ENCODE results near the gene ADAMTS8. TPM values are rescaled to one million over a fixed set of nuclear protein-coding genes. Genes with fewer than 3 reads are reported as not detected.

ADAMTS8 gene
- total and polyA plus RNA-seq, 9 of the 15 experiments (the other 6 are each of a cell fraction or from before 2014, with no cell fraction given) = not detected

DNA sequence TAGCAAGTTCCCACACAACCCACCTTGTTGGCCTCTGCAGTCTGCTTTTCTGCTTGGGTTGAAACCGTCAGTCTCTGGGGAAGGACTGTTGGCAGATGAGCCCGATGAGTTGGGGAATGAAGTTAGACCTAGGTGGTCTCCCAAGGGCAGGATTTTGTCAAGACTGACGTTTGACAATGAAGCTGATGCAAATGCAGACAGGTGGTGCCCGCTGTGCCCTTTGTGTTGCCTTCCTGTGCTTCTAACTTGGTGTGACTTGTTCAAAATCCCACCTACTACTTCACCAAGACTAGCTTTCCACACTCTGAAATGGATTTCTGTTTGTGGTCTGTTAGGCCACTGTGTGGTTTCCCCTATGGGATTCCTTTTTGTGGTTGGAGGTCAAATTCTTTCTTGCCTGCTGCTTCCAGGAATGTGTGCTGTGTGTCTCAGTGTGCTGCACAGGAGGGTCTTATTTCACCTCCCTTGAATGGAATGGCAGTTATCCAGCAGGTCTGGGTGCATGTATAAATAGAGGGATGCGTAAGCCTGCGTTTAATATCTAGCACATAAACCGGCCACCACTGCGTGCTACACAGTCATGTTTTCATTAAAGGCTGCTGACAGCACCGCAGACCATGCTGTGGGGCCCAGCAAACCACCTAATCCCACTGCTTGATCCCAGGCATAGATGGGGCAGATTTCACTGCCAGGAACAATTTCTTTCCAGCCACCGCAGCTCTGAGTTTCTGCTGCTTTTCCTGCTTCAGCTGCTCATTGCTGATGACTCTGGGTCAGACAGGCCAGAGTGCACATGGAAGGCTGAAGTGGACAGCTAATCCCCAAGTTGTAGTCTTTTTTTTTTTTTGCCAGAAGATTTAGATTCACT is 44.8 kb downstream of the ADAMTS8 start:
- POLR2A ChIA-PET = interaction anchor here (0.6 to 0.7 kb wide), 4 partner anchors 13 to 1042 kb away, joined by 3 to 5 read pairs (median 4); no protein-coding TSS in a partner anchor
- TF ChIP-seq ILK (tag; IDR thresholded peaks at IDR 0.05; ENCODE audit: borderline replicate concordance, low read depth) (no peak), FOXA3 (CRISPR knock-in tag; conservative IDR thresholded peaks at IDR 0.05 in 1 of 2, IDR thresholded peaks at IDR 0.05 in 1 of 2) (no peak), RBFOX2 (IDR thresholded peaks at IDR 0.05; ENCODE audit: low read depth, low read length) (no peak), SP1 (CRISPR knock-in tag; IDR thresholded peaks at IDR 0.05) (no peak), SREBF1 (IDR thresholded peaks at IDR 0.05; ENCODE audit: borderline replicate concordance, low read depth, low read length) (no peak), MCM2 (IDR thresholded peaks at IDR 0.05; ENCODE audit: low read depth) (no peak), ZBTB8A (IDR thresholded peaks at IDR 0.05; ENCODE audit: partially characterized antibody) (no peak), NELFE (IDR thresholded peaks at IDR 0.05; ENCODE audit: insufficient read depth, insufficient read length) (no peak)
- TF ChIP-seq, protein P1, sequence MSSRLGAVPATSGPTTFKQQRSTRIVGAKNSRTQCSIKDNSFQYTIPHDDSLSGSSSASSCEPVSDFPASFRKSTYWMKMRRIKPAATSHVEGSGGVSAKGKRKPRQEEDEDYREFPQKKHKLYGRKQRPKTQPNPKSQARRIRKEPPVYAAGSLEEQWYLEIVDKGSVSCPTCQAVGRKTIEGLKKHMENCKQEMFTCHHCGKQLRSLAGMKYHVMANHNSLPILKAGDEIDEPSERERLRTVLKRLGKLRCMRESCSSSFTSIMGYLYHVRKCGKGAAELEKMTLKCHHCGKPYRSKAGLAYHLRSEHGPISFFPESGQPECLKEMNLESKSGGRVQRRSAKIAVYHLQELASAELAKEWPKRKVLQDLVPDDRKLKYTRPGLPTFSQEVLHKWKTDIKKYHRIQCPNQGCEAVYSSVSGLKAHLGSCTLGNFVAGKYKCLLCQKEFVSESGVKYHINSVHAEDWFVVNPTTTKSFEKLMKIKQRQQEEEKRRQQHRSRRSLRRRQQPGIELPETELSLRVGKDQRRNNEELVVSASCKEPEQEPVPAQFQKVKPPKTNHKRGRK (tag; IDR thresholded peaks at IDR 0.05) = no peak
- TF ChIP-seq, protein P2, sequence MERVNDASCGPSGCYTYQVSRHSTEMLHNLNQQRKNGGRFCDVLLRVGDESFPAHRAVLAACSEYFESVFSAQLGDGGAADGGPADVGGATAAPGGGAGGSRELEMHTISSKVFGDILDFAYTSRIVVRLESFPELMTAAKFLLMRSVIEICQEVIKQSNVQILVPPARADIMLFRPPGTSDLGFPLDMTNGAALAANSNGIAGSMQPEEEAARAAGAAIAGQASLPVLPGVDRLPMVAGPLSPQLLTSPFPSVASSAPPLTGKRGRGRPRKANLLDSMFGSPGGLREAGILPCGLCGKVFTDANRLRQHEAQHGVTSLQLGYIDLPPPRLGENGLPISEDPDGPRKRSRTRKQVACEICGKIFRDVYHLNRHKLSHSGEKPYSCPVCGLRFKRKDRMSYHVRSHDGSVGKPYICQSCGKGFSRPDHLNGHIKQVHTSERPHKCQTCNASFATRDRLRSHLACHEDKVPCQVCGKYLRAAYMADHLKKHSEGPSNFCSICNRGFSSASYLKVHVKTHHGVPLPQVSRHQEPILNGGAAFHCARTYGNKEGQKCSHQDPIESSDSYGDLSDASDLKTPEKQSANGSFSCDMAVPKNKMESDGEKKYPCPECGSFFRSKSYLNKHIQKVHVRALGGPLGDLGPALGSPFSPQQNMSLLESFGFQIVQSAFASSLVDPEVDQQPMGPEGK (CRISPR knock-in tag; IDR thresholded peaks at IDR 0.05; ENCODE audit: borderline replicate concordance) = no peak
- TF ChIP-seq, protein P3, sequence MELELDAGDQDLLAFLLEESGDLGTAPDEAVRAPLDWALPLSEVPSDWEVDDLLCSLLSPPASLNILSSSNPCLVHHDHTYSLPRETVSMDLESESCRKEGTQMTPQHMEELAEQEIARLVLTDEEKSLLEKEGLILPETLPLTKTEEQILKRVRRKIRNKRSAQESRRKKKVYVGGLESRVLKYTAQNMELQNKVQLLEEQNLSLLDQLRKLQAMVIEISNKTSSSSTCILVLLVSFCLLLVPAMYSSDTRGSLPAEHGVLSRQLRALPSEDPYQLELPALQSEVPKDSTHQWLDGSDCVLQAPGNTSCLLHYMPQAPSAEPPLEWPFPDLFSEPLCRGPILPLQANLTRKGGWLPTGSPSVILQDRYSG (tag; conservative IDR thresholded peaks at IDR 0.05; ENCODE audit: low read depth) = no peak
- TF ChIP-seq, protein P4, sequence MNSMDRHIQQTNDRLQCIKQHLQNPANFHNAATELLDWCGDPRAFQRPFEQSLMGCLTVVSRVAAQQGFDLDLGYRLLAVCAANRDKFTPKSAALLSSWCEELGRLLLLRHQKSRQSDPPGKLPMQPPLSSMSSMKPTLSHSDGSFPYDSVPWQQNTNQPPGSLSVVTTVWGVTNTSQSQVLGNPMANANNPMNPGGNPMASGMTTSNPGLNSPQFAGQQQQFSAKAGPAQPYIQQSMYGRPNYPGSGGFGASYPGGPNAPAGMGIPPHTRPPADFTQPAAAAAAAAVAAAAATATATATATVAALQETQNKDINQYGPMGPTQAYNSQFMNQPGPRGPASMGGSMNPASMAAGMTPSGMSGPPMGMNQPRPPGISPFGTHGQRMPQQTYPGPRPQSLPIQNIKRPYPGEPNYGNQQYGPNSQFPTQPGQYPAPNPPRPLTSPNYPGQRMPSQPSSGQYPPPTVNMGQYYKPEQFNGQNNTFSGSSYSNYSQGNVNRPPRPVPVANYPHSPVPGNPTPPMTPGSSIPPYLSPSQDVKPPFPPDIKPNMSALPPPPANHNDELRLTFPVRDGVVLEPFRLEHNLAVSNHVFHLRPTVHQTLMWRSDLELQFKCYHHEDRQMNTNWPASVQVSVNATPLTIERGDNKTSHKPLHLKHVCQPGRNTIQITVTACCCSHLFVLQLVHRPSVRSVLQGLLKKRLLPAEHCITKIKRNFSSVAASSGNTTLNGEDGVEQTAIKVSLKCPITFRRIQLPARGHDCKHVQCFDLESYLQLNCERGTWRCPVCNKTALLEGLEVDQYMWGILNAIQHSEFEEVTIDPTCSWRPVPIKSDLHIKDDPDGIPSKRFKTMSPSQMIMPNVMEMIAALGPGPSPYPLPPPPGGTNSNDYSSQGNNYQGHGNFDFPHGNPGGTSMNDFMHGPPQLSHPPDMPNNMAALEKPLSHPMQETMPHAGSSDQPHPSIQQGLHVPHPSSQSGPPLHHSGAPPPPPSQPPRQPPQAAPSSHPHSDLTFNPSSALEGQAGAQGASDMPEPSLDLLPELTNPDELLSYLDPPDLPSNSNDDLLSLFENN (IDR thresholded peaks at IDR 0.05; ENCODE audit: low read depth in 2 of 2, low read length in 2 of 2) = no peak

More for the DNA sequence above, 44.8 kb downstream of the ADAMTS8 start:
- no peak overlapping the region for H3K9ac ChIP-seq (ENCODE audit: insufficient read depth in 1 of 2, low read depth in 2 of 2, low read length in 2 of 2)
- no peak overlapping the region for H3K4me2 ChIP-seq (ENCODE audit: insufficient read depth, low read length)
- DNase-seq (ENCODE audit: extremely low read depth in 1 of 4, low spot score in 3 of 4) (no peak), FAIRE-seq (no peak), ATAC-seq (no peak)
- intact Hi-C loops (cut with micrococcal nuclease) (no loop called here), in situ Hi-C loops (cut with MboI) (no loop called here)
- no TSS peak for BruUV-seq (replicated peaks)
- no peaks in the 10 kb centered on the region for H4K20me1 ChIP-seq (replicated peaks; ENCODE audit: control insufficient read depth, insufficient read depth, low read length)
- H3K4me1 ChIP-seq (replicated peaks in 1 of 2; ENCODE audit: control insufficient read depth in 2 of 2, insufficient read depth in 2 of 2, low read length in 2 of 2) = no peaks in the 10 kb centered on the region
- H3K36me3 ChIP-seq (ENCODE audit: control insufficient read depth, insufficient read depth, low read length) = no peaks in the 10 kb centered on the region
- H3K27me3 ChIP-seq (ENCODE audit: control insufficient read depth in 2 of 2, insufficient read depth in 2 of 2, low read length in 2 of 2) = peaks cover 9 to 39% of the 10 kb centered on the region in 2 experiments
- no peak overlapping the region for H3K27ac ChIP-seq (ENCODE audit: extremely low read depth, low read depth, low read length)
- CTCF ChIA-PET (ENCODE audit: low intra/inter-chr PET ratio) = no interaction called here
- no peaks in the 10 kb centered on the region for H3K79me2 ChIP-seq (ENCODE audit: control insufficient read depth, insufficient read depth, low read length)
- no peak overlapping the region for H3K4me3 ChIP-seq
- no peaks in the 10 kb centered on the region for H3K9me1 ChIP-seq (ENCODE audit: control insufficient read depth, insufficient read depth, low read length)
- H3K9me3 ChIP-seq (replicated peaks; ENCODE audit: control insufficient read depth, insufficient read depth, low read depth, low read length) = no peaks in the 10 kb centered on the region
- no peak overlapping the region for H2AFZ ChIP-seq (ENCODE audit: low read depth, low read length)
- 0% methylated on average over 10 of the region's 10 CpGs for WGBS (ENCODE audit: insufficient coverage, low coverage, missing lambda C conversion rate)
